GM06990 (cell line): ENCODE measurements around the gene HES5.

Source experiments
- DNase-seq: peaks from one replicate; pipeline ENCODE4 v3.0.0-alpha.2; 2011; ENCODE audit not compliant: insufficient read length; ENCODE audit errors: extremely low read depth
- H3K27me3 ChIP-seq: replicated peaks from 2 replicates; pipeline ENCODE4 v1.6.0; 2011; ENCODE audit warnings: low read length; ENCODE audit not compliant: control insufficient read depth, insufficient read depth
- H3K36me3 ChIP-seq: 2 replicates; pipeline ENCODE4 v1.5.1; 2011; ENCODE audit warnings: low read length; ENCODE audit not compliant: control insufficient read depth, insufficient read depth
- H3K4me3 ChIP-seq: replicated peaks from 2 replicates; pipeline ENCODE4 v1.5.1; 2011; ENCODE audit warnings: low read depth, mild to moderate bottlenecking, control low read depth, low read length
- CTCF ChIP-seq: IDR thresholded peaks from 2 replicates; pipeline ENCODE4 v1.5.1; 2011; ENCODE audit warnings: low read length, control low read depth, mild to moderate bottlenecking, inconsistent platforms; ENCODE audit not compliant: insufficient read depth, poor library complexity, severe bottlenecking

HES5 gene

GRCh38 chr1:2516946-2517345, 13.1 kb downstream of the HES5 start:
- peaks cover 55% of the 10 kb centered on the region for H3K36me3 ChIP-seq
- no peak overlapping the region for H3K4me3 ChIP-seq
- no peak for TF ChIP-seq CTCF
- no peak for DNase-seq
- H3K27me3 ChIP-seq: no peaks in the 10 kb centered on the region

GRCh38 chr1:2516124-2516523, 13.9 kb downstream of the HES5 start:
- no peak for TF ChIP-seq CTCF

GRCh38 chr1:2515763-2516080, 14.3 kb downstream of the HES5 start:
- no peak for DNase-seq
- H3K36me3 ChIP-seq: peaks cover 59% of the 10 kb centered on the region
- H3K4me3 ChIP-seq: no peak overlapping the region
- no peaks in the 10 kb centered on the region for H3K27me3 ChIP-seq
- no peak for TF ChIP-seq CTCF

More at GRCh38 chr1:2516124-2516523, 13.9 kb downstream of the HES5 start:
- Histone ChIP-seq H3K4me3 (no peak overlapping the region), H3K27me3 (no peaks in the 10 kb centered on the region), H3K36me3 (peaks cover 58% of the 10 kb centered on the region)
- DNase-seq: no peak

- Histone ChIP-seq H3K27me3 (no peaks in the 10 kb centered on the region), H3K36me3 (peaks cover 60% of the 10 kb centered on the region), H3K4me3 (no peak overlapping the region)
- no peak for TF ChIP-seq CTCF
- DNase-seq: no peak
Observed at GRCh38 chr1:2514863-2515762, 14.9 kb downstream of the HES5 start.

GRCh38 chr1:2513939-2514652, 16.0 kb downstream of the HES5 start:
- peaks cover 57% of the 10 kb centered on the region for H3K36me3 ChIP-seq

More at GRCh38 chr1:2513939-2514652, 16.0 kb downstream of the HES5 start:
- H3K27me3 ChIP-seq: no peaks in the 10 kb centered on the region
- DNase-seq: no peak
- no peak for TF ChIP-seq CTCF
- H3K4me3 ChIP-seq: no peak overlapping the region
